ENCODE results near the gene PLCE1. TPM values are rescaled to one million over a fixed set of nuclear protein-coding genes. Genes with fewer than 3 reads are reported as not detected.
A peak's percentile ranks its signal among the peaks of the same experiment; 100 is the strongest.

The PLCE1 gene
- total and polyA plus RNA-seq, 11 donors: 1.3 to 42.1 (median 10.4) TPM

DNA sequence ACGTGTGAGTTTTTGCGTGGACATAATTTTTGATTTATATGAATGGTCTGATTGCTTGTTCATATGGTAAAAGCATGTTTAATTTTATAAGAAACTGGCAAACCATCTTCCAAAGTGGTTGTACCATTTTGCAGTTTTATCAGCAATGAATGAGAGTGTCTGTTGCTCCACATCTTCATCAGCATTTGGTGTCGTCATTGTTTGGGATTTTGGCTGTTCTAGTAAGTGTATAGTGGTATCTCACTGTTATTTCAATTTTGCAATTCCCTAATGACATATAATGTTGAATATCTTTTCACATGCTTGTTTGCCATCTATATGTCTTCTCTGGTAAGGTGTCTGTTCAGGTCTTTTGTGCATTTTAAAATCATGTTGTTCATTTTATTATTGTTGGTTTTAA, 13.2 kb upstream of the PLCE1 start:
- H3K4me3 ChIP-seq: no peak overlapping the region
- no peak for DNase-seq
- H3K36me3 ChIP-seq: no peaks in the 10 kb centered on the region
- WGBS, 4 donors: 86 to 95% (median 90%) methylated on average over 3 of the region's 3 CpGs
- ATAC-seq: no peak
- intact Hi-C loops (cut with DNase I): no loop called here
- H3K27me3 ChIP-seq: no peaks in the 10 kb centered on the region
- no peak overlapping the region for H3K27ac ChIP-seq
- no peak for TF ChIP-seq POLR2A (IDR thresholded peaks at IDR 0.05)
- TF ChIP-seq, protein P1, sequence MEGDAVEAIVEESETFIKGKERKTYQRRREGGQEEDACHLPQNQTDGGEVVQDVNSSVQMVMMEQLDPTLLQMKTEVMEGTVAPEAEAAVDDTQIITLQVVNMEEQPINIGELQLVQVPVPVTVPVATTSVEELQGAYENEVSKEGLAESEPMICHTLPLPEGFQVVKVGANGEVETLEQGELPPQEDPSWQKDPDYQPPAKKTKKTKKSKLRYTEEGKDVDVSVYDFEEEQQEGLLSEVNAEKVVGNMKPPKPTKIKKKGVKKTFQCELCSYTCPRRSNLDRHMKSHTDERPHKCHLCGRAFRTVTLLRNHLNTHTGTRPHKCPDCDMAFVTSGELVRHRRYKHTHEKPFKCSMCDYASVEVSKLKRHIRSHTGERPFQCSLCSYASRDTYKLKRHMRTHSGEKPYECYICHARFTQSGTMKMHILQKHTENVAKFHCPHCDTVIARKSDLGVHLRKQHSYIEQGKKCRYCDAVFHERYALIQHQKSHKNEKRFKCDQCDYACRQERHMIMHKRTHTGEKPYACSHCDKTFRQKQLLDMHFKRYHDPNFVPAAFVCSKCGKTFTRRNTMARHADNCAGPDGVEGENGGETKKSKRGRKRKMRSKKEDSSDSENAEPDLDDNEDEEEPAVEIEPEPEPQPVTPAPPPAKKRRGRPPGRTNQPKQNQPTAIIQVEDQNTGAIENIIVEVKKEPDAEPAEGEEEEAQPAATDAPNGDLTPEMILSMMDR (IDR thresholded peaks at IDR 0.05): no peak
- H3K4me1 ChIP-seq: no peaks in the 10 kb centered on the region
- H3K9me3 ChIP-seq: no peaks in the 10 kb centered on the region

GRCh38 chr10:93991114-93991513, 2.6 kb upstream of the PLCE1 start:
- H3K4me3 ChIP-seq: no peak overlapping the region
- H3K9me3 ChIP-seq: peaks cover 0 to 3% (median 0%) of the 10 kb centered on the region in 12 donors
- 55 to 64% (median 58%) methylated on average over 4 of the region's 4 CpGs for WGBS, 4 donors
- peaks cover 0 to 46% (median 17%) of the 10 kb centered on the region in 12 donors for H3K4me1 ChIP-seq
- H3K36me3 ChIP-seq: no peaks in the 10 kb centered on the region
- intact Hi-C loops (cut with DNase I): loop anchor here in 3 of 10 donors (5.0 to 10.0 kb wide), 3 partner anchors 46 to 331 kb away; no protein-coding TSS in a partner anchor
- no peak for ATAC-seq
- TF ChIP-seq, protein P1 (IDR thresholded peaks at IDR 0.05): no peak
- no peak for TF ChIP-seq POLR2A (IDR thresholded peaks at IDR 0.05)
- no peak for DNase-seq
- H3K27ac ChIP-seq: peak overlapping the region in 7 of 12 donors; percentile 45 to 80 (median 64)
- H3K27me3 ChIP-seq: peaks cover 0 to 40% (median 0%) of the 10 kb centered on the region in 9 donors

DNA sequence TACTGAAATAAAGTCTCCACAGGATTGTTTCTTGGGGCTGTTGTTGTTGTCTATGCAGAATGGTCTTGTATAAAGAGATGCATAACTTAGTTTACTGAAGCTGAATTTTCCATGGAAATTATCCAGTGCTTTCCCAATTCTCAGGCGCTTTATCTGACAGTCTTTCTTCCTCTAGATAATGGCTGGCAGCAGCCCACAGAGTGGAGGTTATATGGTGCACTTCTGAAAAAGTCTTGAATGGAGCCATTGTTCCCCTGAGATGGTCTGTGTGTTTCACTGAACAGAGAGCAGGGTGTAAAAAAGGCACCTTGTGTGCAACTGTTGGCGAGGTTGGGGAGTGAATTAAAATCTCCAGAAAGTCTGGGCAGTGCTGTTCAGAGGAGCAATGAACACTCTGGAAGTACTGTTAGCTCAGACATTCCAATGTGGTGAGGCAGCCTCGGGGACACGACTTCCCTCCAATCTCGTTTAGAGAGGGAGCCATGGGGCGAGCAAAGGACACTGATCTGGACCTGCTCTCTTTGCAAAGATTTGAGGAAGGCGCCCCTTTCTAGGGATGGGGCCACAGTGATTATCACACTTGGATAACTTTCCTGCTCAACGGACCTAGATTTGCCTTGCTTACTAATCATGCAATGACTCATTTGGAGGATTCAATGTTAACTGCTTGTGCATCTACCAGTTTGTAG, 2.0 kb upstream of the PLCE1 start:
- Histone ChIP-seq H3K27ac (peak overlapping the region in 8 of 12 donors; percentile 2 to 80 (median 58)), H3K4me3 (peak overlapping the region in 1 of 12 donors; percentile 4), H3K27me3 (peaks cover 0 to 42% (median 0%) of the 10 kb centered on the region in 9 donors), H3K9me3 (peaks cover 0 to 3% (median 0%) of the 10 kb centered on the region in 12 donors), H3K4me1 (peaks cover 0 to 49% (median 17%) of the 10 kb centered on the region in 12 donors), H3K36me3 (no peaks in the 10 kb centered on the region)
- intact Hi-C loops (cut with DNase I): loop anchor here in 3 of 10 donors (5.0 to 10.0 kb wide), 3 partner anchors 47 to 331 kb away; no protein-coding TSS in a partner anchor
- ATAC-seq (peak; percentile 78 to 83 (median 82)), DNase-seq (peak in 4 of 5 donors; percentile 50 to 76 (median 69))
- 8 to 19% (median 13%) methylated on average over 6 to 8 of the region's 8 CpGs for WGBS, 4 donors
- TF ChIP-seq, protein P1 (IDR thresholded peaks at IDR 0.05): no peak
- TF ChIP-seq POLR2A (IDR thresholded peaks at IDR 0.05): no peak

GRCh38 chr10:93992400-93993030, 1.2 kb upstream of the PLCE1 start:
- Histone ChIP-seq H3K4me3 (no peak overlapping the region), H3K27ac (peak overlapping the region in 7 of 12 donors; percentile 2 to 80 (median 64)), H3K27me3 (peaks cover 0 to 42% (median 0%) of the 10 kb centered on the region in 9 donors), H3K9me3 (peaks cover 0 to 3% (median 0%) of the 10 kb centered on the region in 12 donors), H3K36me3 (no peaks in the 10 kb centered on the region), H3K4me1 (peaks cover 0 to 50% (median 18%) of the 10 kb centered on the region in 12 donors)
- ATAC-seq (no peak), DNase-seq (no peak)
- TF ChIP-seq, protein P1 (IDR thresholded peaks at IDR 0.05): peak in 1 of 12 donors; percentile 21
- TF ChIP-seq POLR2A (IDR thresholded peaks at IDR 0.05): no peak
- intact Hi-C loops (cut with DNase I): loop anchor here in 3 of 10 donors (5.0 to 10.0 kb wide), 3 partner anchors 48 to 330 kb away; no protein-coding TSS in a partner anchor
- 75 to 84% (median 81%) methylated on average over 2 of the region's 2 CpGs for WGBS, 4 donors
